HepG2 (cell line): ENCODE measurements around the gene EARS2. TPM values are rescaled to one million over a fixed set of nuclear protein-coding genes. Genes with fewer than 3 reads are reported as not detected.

Source experiments
- BORCS8-MEF2B ChIP-seq: sonication (generic); formaldehyde crosslinking; IDR thresholded peaks from 2 replicates; pipeline ENCODE4 v1.8.0; 2022; ENCODE audit warnings: mild to moderate bottlenecking, missing genetic modification reagents
- BRD4 ChIP-seq: sonication (generic); formaldehyde crosslinking; IDR thresholded peaks from 2 replicates; pipeline ENCODE4 v1.4.0; 2020; ENCODE audit warnings: missing genetic modification reagents
- E2F1 ChIP-seq: sonication (generic); formaldehyde crosslinking; IDR thresholded peaks from 2 replicates; pipeline ENCODE4 v1.5.0; 2020; ENCODE audit warnings: missing genetic modification reagents
- GATAD2A ChIP-seq: IDR thresholded peaks from 2 replicates; pipeline ENCODE4 v1.6.1; 2016
- HMGXB4 ChIP-seq, 2 experiments: sonication (generic) in 1 of 2; formaldehyde crosslinking in 1 of 2; IDR thresholded peaks; 2 replicates each; pipeline versions ENCODE4 v1.4.0 to v1.6.1; 2018 to 2020; ENCODE audit warnings: missing genetic modification reagents in 2 of 2, borderline replicate concordance in 1 of 2, low read depth in 1 of 2, mild to moderate bottlenecking in 1 of 2, missing biosample characterization in 1 of 2
- HOMEZ ChIP-seq: IDR thresholded peaks from 2 replicates; pipeline ENCODE4 v1.6.1; 2016; ENCODE audit warnings: low read depth
- JUNB ChIP-seq: sonication (generic); formaldehyde crosslinking; IDR thresholded peaks from 2 replicates; pipeline ENCODE4 v1.8.0; 2022; ENCODE audit warnings: missing genetic modification reagents, mild to moderate bottlenecking, borderline replicate concordance
- KDM2A ChIP-seq: sonication (generic); formaldehyde crosslinking; IDR thresholded peaks from 2 replicates; pipeline ENCODE4 v1.4.0; 2020; ENCODE audit warnings: low read depth, missing genetic modification reagents, borderline replicate concordance
- MATR3 ChIP-seq: sonication (generic); formaldehyde crosslinking; IDR thresholded peaks from 2 replicates; pipeline ENCODE4 v1.4.0; 2020; ENCODE audit warnings: missing genetic modification reagents
- PBX2 ChIP-seq: IDR thresholded peaks from 2 replicates; pipeline ENCODE4 v1.6.1; 2016; ENCODE audit warnings: control low read depth
- RAD21 ChIP-seq: fragments of 450-650 bp; formaldehyde crosslinking; IDR thresholded peaks from 2 replicates; pipeline ENCODE4 v1.5.0; 2020; ENCODE audit warnings: mild to moderate bottlenecking
- REPIN1 ChIP-seq: sonication (generic); formaldehyde crosslinking; IDR thresholded peaks from 2 replicates; pipeline ENCODE4 v1.8.0; 2022; ENCODE audit warnings: missing genetic modification reagents, low read depth, mild to moderate bottlenecking, borderline replicate concordance
- SNAPC2 ChIP-seq: sonication (generic); formaldehyde crosslinking; IDR thresholded peaks from 2 replicates; pipeline ENCODE4 v1.8.1; 2022; ENCODE audit warnings: mild to moderate bottlenecking, missing genetic modification reagents
- SP5 ChIP-seq: IDR thresholded peaks from 2 replicates; pipeline ENCODE4 v1.6.1; 2016; ENCODE audit warnings: low read depth, borderline replicate concordance
- TBX2 ChIP-seq: sonication (generic); formaldehyde crosslinking; IDR thresholded peaks from 2 replicates; pipeline ENCODE4 v1.5.0; 2020; ENCODE audit warnings: missing genetic modification reagents, mild to moderate bottlenecking, borderline replicate concordance
- ZNF124 ChIP-seq: sonication (generic); formaldehyde crosslinking; IDR thresholded peaks from 2 replicates; pipeline ENCODE4 v1.4.0; 2020; ENCODE audit warnings: missing genetic modification reagents
- ZNF264 ChIP-seq: sonication (generic); formaldehyde crosslinking; IDR thresholded peaks from 2 replicates; pipeline ENCODE4 v1.4.0; 2020; ENCODE audit warnings: missing genetic modification reagents
- polyA plus RNA-seq, 8 experiments: library from polyadenylated mRNA; depleted of rRNA in 3 of 8; stranded (reverse) in 7 of 8; unstranded in 1 of 8; fragments of >200 nt; fragmentation: Illumina TruSeq in 4 of 8; extraction: Trizol in 4 of 8; gene quantifications; 2 replicates each; pipeline versions ENCODE4 v1.2.1 to v1.2.3, GENCODE V29; 2011 to 2016; ENCODE audit warnings: low read depth in 4 of 8, missing spikeins in 1 of 8, mixed read lengths in 1 of 8; ENCODE audit not compliant: insufficient read depth in 1 of 8
- total RNA-seq, 5 experiments: library from RNA; depleted of rRNA; stranded (reverse); fragments of >200 nt; fragmentation: Illumina TruSeq; extraction: Trizol; gene quantifications; 2 replicates each; pipeline ENCODE4 v1.2.3, GENCODE V29; 2016; ENCODE audit warnings: low read depth in 1 of 5
- TF ChIP-seq, protein P1 (sequence below): sonication (generic); formaldehyde crosslinking; IDR thresholded peaks from 2 replicates; pipeline ENCODE4 v1.5.1; 2020; ENCODE audit warnings: mild to moderate bottlenecking, moderate library complexity, missing genetic modification reagents
- TF ChIP-seq, protein P2 (sequence below): sonication (generic); formaldehyde crosslinking; IDR thresholded peaks from 2 replicates; pipeline ENCODE4 v1.8.0; 2022; ENCODE audit warnings: mild to moderate bottlenecking, missing genetic modification reagents, borderline replicate concordance

EARS2 gene
- total and polyA plus RNA-seq, 2 of the 13 experiments (the other 11 are each of a cell fraction or from before 2014, with no cell fraction given), result 49.4 to 80.4 TPM

DNA sequence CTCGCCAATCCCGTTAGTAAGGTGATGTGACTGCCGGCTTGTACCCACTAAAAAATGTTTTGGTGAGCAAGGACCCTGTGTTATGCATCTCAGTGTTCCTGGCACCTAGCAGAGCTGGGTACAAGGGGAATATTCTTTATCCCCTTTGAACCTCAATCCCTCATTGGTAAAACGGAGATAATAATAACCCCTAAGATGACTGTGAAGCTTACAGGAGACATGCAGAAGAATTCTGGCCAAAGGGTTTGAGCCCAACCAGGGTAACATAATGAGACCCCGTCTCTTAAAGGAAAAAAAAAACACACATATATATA lies 47.8 kb downstream of the EARS2 start (continued):
- peak in 1 of 2 experiments; percentile 55; a peak in 1 of 4 replicates for TF ChIP-seq HMGXB4 (CRISPR knock-in tag; IDR thresholded peaks at IDR 0.05; ENCODE audit: borderline replicate concordance in 1 of 2, low read depth in 1 of 2)
- TF ChIP-seq KDM2A (CRISPR knock-in tag), result no peak
- TF ChIP-seq BRD4, result no peak
- 0 out of 2 replicates have a peak, but pooled peaks have one; percentile 37 for TF ChIP-seq ZNF124 (CRISPR knock-in tag)
- TF ChIP-seq HOMEZ (CRISPR knock-in tag), result 0 out of 2 replicates have a peak, but pooled peaks have one; percentile 6
- TF ChIP-seq ZNF264, result 0 out of 2 replicates have a peak, but pooled peaks have one; percentile 32
- no peak for TF ChIP-seq JUNB (CRISPR knock-in tag)
- no peak for TF ChIP-seq MATR3 (CRISPR knock-in tag)
- no peak for TF ChIP-seq RAD21
- TF ChIP-seq, protein P1, sequence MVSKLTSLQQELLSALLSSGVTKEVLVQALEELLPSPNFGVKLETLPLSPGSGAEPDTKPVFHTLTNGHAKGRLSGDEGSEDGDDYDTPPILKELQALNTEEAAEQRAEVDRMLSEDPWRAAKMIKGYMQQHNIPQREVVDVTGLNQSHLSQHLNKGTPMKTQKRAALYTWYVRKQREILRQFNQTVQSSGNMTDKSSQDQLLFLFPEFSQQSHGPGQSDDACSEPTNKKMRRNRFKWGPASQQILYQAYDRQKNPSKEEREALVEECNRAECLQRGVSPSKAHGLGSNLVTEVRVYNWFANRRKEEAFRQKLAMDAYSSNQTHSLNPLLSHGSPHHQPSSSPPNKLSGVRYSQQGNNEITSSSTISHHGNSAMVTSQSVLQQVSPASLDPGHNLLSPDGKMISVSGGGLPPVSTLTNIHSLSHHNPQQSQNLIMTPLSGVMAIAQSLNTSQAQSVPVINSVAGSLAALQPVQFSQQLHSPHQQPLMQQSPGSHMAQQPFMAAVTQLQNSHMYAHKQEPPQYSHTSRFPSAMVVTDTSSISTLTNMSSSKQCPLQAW, result 0 out of 2 replicates have a peak, but pooled peaks have one; percentile 27
- 0 out of 2 replicates have a peak, but pooled peaks have one; percentile 18 for TF ChIP-seq GATAD2A (CRISPR knock-in tag)
- no peak for TF ChIP-seq SP5 (CRISPR knock-in tag)
- TF ChIP-seq, protein P2, sequence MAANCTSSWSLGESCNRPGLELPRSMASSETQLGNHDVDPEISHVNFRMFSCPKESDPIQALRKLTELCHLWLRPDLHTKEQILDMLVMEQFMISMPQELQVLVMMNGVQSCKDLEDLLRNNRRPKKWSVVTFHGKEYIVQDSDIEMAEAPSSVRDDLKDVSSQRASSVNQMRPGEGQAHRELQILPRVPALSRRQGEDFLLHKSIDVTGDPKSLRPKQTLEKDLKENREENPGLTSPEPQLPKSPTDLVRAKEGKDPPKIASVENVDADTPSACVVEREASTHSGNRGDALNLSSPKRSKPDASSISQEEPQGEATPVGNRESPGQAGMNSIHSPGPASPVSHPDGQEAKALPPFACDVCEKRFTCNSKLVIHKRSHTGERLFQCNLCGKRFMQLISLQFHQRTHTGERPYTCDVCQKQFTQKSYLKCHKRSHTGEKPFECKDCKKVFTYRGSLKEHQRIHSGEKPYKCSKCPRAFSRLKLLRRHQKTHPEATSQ, result 0 out of 2 replicates have a peak, but pooled peaks have one; percentile 38
- no peak for TF ChIP-seq PBX2
- TF ChIP-seq BORCS8-MEF2B (CRISPR knock-in tag), result peak; percentile 15; the same call in 1 of the 2 replicates
- peak; percentile 35; the same call in 1 of the 2 replicates for TF ChIP-seq TBX2 (CRISPR knock-in tag)
- 0 out of 2 replicates have a peak, but pooled peaks have one; percentile 61 for TF ChIP-seq SNAPC2 (CRISPR knock-in tag)
- TF ChIP-seq REPIN1 (CRISPR knock-in tag), result 0 out of 2 replicates have a peak, but pooled peaks have one; percentile 55
- TF ChIP-seq E2F1 (CRISPR knock-in tag), result 0 out of 2 replicates have a peak, but pooled peaks have one; percentile 25
